GM19324 (cell line): ENCODE measurements around the gene WSCD2.

Source experiments
- ATAC-seq: cut with Tn5 transposase; IDR thresholded peaks from one replicate; pipeline ENCODE4 v1.9.1; 2021; ENCODE audit warnings: mild to moderate bottlenecking, moderate library complexity; ENCODE audit not compliant: unreplicated experiment, low FRiP score

WSCD2 gene

DNA sequence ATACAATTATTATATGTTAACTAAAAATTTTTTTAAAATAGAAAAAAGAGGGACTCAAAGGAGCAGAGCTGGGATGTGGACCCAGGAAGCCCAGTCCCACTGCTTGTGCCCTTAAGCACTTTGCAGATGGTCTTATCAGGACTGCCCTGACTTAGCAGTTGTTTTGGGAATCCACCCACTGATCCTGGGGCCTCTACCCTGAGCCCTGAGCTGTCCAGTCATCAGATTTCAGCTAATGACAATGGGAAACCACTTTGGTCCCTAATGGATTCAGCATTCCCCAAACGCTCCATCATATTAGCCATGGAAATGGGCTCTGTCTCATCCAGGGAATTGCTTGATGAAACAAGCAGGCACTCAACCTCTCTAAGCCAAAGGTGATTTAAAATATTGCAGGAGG lies 22.5 kb upstream of the WSCD2 start:
- ATAC-seq, result no peak

DNA sequence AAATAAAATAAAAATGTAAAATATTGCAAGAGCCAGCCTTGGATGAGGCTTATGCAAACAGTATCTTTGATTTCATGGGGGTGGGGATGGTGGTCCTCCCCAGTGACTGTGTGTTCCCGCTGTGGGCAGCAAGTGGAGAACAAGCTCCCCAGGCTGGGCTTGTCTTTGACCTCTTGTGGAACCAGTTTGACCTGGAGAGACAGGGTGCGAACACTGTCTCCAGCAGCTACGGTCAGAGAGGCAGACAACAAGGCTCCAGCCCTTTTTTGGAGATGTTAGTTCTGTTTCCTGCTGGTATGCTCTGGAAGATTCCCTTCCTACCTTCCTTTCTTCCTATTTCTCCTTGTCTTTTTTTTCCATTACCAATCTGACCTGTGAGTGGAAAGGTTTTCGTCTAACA lies 21.8 kb upstream of the WSCD2 start:
- no peak for ATAC-seq

DNA sequence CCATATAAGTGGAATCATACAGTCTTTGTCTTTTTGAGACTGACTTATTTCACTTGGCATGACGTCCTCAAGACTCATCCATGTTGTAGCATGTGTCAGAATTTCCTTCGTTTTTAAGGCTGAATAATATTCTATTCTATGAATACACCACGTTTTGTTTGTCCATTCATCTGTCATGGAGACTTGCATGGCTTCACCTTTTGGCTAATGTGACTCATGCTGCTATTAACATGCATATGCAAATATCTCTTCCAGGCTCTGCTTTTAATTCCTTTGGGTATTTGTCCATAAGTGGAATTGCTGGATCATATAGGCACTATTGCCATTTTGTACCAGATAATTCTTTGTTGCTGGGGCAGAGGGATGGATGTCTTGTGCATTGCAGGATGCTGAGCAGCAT lies 19.6 kb upstream of the WSCD2 start:
- ATAC-seq, result no peak

DNA sequence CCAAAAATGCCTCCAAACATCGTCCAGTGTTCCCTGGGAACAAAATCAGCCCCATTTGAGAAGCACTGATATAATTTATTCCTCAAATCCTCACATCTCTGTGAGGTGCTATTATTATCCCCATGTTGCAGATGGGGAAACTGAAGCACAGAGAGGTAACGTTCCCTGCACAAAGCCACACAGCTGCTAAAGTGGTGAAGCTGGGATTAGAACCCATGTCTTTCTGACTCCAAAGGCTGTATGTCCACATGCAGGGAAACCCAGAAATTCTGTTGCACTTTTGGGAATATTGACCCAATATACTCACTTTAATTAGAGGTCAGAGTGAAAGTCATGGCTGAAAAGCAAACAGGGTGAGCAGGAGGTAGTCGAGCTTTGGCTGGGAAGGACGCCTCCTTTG lies 19.1 kb upstream of the WSCD2 start:
- ATAC-seq, result no peak

DNA sequence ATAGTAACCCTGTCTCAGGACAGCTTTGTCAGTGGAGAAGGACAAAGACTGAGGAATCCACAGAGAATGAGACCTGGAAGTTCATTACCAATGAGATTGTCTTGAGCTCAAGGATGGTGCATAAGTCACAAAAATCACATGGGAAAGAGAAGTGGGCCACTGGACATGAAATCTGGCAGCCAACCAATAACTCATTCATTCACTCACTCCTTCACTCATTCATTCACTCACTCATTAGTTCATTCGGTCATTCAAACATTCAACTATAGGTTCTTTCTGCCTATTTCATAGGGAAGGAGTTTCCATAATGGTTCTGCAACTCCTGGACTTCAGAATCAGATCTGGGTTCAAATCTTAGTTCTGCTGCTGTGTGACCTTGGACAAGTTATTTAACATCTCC lies 18.2 kb upstream of the WSCD2 start:
- no peak for ATAC-seq

DNA sequence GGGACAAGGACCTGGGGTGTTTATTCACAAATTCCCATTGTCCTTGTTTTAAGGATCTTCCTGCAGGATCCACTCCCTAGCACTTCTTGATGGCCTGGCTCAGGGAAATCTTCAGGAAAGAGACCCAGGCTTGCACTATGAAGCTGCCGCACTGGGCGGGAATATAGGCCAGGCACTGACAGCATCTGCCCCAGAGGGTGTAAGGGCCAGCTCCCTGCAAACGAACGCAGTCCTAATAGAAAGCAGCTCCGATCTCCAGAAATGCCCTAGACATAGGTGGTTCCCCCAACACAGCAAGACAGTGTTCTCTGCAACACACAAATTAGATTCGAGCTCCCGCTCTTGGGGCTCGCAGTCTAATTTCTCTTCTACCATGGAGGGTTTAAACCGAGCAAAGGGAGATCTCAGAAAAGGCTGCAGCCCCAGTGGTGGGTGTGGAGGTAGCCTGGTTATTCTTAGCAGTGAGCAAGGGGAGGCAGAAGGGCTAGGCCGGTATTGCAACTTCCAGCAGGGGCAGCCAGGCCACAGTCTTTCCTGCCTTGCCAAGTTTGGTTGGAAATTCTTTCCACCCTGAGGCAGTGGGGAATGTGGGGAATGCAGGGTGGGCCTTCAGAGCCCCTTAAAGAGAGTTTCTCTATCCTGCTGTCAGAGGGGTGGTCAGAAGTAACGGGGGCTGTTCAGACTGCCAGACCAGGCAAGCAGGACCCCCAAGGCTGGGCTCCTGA lies 16.1 kb upstream of the WSCD2 start:
- ATAC-seq, result no peak

DNA sequence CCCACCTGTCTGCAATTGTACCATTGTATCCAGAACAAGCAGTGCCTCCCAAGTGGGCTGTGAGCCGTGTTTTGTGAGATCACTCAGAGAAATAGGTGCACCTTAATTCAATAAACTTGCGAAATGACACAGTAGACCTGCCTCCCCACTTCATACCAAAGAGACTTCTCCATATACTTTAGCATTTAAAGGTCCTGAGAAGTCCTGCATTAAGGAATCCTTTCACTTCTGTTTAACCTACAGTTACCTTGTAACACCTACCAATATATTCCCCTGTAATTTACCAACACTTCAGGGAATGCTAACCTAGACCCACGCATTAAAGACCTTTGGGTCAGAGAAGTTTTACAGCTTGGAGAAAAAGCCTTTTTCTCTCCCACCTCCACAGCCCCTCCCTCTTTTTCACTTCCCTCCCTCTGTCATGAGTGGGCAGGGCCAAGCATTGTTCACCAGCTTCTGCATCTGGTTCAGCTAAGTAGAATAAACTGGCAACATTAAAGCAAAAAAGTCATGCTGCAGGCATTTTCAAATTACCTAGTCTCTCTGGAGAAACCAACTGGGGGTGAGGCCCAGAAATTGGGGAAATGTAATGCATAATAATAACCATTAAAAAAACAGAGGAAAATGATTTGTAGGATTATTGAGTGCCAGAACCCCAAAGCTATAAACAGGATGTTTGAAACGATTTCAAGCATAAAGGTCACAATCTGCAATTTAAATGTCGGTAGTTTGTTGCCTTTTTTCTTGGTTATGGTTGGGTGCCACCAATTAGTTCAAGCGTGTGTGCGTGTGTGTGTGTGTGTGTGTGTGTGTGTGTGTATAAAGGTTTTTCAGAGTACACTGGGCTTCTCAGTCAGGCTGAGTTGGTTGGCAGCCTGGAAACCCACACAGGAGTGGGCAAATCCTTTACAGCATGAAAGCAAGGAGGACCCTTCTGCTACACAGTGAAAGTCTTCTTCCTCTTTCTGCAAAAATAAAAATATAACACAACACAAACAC lies 13.7 kb upstream of the WSCD2 start:
- ATAC-seq, result no peak

DNA sequence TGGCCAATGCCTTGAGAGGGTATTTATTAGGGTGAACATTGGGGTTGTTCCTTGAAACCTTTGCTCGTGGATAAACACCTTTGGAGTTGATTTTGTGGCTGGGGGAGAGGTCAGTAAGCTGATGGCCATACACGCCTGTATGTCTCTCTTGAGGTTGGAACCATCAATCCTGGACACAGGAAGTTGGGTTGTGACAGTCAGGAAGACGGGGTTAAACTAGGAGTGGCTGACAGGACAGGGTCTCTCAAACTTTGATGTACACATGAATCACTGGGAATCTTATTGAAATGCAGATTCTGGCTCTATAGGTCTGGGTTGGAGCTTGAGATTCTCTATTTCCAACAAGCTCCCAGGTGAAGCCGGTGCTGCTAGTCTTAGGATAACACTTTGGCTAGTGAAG lies 12.8 kb upstream of the WSCD2 start:
- no peak for ATAC-seq

DNA sequence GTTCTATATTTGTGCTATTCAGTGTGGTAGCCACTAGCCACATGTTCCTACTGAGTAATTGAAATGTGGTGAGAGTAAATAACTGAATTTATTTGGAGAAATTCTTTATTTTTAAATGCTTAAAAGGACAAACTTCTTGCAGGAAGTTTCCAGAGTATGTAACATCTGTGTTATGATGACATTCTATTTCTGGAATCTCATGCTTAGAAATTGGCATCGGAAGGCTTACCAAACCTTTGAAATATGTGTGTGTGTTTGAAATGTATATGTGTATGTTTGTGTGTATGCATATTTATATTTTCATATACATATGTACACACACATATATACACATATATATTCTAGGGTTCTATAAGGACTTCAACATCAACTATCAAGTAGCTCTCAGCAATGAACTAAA lies 12.4 kb upstream of the WSCD2 start:
- ATAC-seq, result no peak

DNA sequence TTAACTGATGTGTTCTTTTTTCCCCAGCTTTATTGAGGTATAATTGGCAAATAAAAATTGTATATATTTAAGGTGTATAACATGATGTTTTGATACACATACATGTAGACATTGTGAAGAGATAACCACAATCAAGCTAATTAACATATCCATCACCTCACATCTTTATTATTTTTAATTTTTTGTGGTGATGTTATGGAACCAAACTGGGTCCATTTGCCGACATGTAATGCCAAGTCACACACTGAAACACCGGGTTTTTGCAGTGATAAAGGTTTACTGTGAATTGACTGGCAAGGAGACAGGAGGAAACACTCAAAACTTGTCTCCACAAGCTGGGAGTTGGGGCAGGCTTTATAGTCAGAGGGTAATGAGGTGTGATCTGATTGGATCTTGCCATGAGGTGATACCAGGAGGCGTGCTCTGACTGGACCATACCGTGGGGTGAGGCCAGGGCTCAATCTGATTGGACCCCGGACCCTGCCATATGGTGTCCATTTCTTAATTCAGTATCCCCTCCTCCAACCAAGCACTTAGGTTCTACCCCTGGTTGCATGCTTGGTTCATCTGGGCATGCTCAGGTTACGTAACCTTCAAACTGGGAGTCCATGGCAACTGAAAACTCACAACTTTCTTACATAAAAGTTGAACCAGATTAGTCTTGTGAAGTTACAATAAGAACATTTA lies 11.8 kb upstream of the WSCD2 start:
- ATAC-seq, result no peak

DNA sequence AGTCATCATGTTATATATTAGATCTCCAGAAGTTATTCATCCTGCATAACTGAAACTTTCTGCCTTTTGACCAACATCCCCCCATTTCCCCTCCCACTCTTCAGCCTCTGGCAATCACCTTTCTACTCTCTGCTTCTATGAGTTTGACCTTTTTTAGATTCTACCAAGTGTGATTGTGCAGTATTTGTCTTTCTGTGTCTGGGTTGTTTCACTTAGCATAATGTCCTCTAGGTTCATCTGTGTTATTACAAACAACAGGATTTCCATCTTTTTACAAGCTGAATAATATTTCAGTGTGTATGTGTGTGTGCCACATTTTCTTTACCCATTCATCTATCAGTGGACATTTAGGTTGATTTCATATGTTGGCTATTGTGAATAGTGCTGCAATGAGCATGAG lies 11.2 kb upstream of the WSCD2 start:
- ATAC-seq, result no peak

DNA sequence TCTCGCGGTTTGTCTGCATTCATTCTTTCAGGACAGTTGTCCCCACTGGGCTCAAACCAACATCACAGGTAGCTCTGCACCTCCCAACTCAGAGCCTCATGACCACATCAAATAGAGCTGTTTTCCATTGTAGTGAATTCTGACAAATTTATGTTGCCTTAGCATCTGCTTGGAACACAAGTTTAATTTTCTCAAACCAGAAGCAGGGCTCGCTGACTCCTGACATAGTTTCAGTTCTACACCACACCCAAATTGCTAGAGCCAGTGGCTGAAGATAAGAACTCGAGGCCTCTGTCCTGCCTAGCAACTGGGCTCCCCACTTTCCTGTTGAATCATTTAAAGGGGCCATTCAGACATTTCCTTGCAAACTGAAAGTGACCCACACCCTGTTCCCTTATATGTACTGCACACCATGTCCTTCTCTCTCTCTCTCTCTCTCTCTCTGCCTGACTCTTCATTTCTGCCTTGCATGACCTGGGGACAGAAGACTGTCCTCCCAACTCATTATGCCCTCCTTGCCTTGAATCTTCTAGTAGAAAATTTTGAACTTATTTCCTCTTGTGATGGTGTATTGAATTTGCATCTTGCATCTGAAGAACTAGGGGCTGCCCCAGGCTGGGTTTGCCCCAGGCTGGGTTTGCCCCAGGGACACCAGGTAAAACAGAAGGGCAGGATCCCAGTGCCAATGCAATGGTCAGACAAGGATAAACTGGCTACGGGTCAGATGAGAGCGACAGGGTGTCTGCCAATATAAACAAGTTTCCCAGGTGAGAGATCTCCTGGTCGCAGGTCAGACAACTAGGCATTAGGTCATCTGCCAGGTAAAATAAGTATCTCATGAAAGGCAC lies 9.7 kb upstream of the WSCD2 start:
- ATAC-seq, result no peak

DNA sequence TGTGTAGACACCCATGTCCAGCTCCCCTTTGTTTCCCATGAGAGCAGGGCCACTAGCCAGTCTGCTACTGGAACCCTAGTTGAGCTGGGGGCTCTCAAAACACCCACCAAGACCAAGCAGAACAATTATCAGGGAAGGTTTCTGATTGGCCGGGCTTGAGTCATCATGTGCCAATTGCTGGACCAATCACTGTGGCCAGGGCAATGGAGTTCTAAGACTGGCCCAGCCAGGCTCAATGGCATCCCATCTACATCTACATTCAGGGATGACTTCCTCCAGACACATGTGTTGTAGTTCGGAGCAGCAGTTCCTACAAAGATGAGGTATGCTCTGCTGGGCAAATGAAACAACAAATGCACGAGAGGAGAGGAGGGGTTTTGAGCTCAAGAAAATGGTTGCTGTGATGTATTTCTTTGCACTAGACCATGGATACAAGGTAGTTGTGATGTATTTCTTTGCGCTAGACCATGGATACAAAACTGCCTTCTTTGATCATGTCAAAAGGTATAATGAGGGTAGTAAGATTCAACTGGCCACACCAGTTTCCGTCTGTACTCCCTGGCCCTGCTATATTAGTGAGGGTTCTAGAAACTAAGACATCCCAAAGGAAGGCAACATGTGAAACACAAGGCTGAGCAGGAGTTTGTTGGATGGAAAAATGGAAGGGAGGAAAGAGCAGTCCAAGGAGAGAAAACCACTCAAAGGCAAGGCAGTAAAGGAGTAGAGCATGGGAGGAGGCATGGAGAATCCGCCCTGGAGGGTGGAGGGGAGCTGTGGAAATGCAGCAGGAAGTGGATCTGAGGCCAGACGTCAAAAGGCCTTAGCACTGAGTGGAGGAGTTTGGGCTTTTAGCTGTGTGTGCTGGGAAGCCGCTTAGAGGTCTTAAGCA lies 8.9 kb upstream of the WSCD2 start:
- ATAC-seq, result no peak

DNA sequence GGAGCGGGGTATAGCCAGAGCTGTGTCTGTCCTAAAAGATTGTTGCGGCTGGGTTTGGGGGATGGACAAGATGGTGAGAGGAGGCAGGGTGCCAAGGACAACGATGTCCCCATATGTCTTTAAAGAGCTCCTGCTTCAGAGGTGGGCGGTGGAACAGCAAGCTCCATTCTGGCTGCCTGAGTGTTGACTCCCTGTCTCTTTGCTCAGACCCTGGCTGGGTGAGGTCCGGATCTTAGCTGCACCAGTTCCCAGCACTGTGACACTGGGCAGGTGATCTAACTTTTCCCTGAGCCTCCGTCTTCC lies 8.3 kb upstream of the WSCD2 start:
- ATAC-seq, result no peak

DNA sequence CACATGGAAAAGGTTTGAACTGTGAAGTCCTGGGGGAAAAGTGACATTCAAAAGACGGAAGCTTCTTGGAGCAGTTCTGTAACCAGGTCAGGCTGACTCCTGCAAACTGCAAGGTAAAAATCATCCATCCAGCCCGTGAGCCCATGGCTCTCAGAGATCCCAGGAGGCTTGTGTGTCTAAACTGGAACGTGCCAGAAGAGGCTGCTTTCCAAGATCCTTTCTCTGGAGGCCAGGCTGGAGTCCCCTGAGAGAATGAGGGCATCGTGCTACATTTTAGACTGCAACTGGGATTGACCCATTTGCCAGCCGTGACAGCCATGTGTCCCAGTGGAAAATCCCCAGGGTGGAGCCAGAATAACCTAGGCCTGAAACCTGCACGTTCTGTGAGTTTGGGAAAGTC lies 7.8 kb upstream of the WSCD2 start:
- no peak for ATAC-seq

DNA sequence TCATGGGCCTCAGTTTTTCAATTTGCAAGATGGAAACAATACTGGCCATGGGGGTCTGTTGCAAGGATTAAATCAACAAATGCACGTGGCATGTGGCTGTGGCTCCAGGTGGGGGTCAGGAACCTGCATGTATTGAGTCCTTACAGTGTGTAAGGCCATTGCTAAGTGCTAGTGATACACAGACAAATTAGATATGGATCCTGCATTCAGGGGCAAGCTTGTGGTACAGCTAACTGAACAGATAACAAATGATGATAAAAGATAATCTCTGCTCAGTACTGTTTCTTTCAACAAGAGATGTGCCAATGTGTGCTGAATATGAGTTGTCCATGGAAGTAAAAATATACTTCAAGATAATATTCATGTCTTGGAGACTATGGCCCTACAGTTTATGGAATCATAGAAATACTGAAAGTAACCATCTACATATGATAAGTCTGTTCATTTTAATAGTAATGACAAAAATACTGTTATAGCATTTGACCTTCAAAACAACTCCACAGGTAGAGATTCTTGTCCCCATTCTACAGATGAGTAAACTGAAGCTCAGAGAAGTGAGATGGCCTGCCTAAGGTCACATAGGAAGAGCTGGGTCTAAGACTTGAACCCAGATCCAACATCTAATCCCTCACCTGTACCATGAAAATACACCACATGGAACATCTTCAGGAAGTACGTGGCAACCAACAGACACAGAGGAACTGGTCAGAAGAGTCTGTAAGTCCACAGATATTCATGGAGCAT lies 7.2 kb upstream of the WSCD2 start:
- no peak for ATAC-seq

DNA sequence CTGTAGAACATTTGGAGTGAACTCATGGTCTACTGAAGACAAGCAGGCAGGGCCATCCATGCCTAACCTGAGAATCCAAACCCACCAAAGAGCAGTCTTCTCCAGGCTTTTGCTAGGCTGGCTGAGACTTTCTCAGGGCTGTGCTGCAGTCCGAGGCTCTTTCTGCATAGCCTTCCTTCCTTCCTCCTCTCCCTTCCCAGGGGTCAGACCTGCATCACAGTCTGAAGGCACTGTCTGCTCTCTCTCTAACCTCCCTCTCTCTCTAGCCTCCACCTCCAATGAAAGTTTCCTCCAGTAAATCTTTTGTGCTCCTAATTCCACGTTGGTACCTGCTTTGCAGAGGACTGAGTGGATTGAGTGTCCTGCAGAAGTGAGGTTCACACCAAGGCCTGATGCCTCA lies 6.4 kb upstream of the WSCD2 start:
- ATAC-seq, result no peak

DNA sequence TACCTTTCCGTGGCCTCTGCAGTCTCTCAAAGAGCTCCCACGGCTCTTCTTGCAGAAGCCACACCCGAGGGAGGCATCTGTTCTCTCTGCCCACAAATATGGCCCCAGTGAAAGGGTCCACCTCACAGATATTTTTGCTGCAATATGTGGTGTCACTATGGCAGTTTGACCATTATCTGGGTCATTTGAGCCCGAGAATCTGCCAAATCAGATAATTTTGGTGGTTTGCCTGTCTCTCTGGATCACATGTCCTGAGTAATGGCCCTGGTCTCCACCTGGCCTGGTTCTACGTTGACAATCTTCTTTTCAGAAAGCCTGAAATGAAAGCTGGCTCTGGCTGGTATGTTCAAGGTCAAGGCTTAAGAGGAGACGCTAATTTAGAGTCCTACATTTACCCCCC lies 5.7 kb upstream of the WSCD2 start:
- ATAC-seq, result no peak

DNA sequence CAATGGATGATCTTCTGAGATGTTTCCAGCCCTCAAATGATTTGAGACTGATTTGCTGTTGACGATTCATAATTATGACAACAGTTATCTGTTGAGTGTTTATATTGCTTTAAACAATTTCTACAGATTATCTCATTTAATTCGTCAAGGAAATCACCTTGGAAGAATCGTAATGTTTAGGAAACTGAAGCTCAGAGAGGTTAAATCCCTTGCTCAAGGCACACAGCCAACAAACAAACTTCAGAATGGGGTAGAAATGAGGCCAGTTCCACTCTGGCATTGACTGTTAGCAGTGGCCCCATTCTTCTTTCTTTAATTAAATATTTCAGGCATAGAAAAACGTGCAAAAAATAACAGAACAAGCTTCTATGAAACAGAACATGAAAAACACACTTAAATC lies 4.0 kb upstream of the WSCD2 start:
- ATAC-seq, result no peak
